ENCODE measurements around the gene TMEM63A.
"Not testable (repeated sequence)": the region's sequence is repeated elsewhere in the genome, so short reads cannot be mapped to it uniquely, and the experiment has no call there.

Gene TMEM63A

DNA sequence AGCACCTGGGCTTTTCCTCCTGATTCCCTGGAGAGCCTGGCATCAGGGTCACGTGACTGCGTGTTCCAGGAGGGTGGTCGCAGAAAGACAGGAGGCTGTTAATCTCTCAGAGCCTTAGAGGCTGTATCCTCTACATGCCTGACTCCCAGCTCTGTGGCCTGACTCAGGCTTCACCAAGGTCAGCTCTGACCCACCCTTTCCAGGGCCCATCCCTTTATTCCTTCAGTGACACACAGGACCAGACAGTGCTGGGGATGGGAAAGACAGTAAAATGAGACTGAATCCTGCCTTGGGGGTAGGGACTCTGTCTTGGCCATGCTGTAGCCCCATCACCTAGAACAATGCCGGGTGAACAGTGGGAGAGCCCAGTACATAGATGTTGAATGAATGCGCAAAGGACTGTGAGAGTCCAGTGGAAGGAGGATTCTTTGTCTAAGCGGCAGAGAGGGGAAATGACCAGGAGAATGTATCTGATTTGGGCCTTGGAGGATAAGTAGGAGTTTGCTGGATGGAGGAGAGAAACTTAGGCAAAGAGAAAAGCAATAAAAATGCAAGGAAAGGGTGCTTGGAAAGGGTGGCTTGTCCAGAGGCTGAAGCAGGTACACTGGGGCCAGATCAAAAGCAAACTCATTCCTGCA is 39.3 kb downstream of the TMEM63A start:
- DNase-seq: no peak

DNA sequence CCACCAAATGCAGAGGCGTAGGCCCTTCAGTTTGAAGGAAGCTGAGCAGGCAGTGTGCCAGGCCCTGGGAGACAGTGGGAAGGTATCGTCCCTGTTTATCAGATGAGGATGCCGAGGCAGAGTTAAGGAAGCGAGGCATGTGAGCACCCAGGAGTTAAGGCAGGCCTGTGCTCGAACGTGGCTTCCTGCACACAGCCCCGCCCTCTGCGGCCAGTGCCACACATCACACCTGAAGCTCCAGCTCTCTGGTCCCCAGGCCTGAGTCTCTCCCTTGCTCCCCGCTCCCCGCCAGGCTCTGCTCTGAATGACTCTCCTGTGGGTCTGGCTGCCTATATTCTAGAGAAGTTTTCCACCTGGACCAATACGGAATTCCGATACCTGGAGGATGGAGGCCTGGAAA is 40.1 kb downstream of the TMEM63A start:
- no peak for DNase-seq

DNA sequence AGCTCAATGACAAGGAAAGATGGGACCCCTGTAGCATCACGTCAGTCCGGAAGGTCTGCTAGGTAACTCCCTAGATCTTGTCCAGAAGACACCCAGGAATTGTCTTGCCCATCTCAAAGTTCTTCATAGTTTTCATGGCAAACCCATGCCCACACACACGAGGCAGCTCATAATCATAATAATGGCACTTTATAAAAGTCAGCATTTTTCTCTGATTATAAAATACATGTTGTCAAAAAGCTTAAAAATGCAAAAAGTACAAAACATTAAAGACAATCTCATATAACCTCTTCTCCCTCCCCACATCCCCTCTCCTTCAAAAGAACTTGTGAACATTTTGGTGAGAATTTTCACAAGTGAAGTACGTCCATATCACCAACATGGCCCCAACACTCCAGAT is 41.5 kb downstream of the TMEM63A start:
- DNase-seq: no peak

DNA sequence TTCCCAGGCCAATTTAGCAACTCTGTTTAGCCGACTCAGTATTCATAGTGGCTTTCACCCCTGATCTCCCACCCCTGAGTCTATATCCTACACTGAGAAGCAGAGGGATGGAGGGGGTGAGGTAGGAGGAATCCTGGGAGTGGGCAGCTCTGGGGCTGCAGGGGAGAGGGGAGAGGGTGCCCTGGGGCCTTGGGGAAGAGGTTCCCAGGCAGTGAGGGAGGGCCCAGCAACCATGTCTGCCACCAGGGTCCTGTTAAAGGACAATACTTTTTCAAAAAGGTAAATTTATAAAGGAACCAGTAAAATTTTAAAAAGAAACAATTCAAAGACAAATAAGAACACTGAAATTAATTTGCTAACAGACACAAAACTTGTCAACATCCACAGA is 42.0 kb downstream of the TMEM63A start:
- no peak for DNase-seq

DNA sequence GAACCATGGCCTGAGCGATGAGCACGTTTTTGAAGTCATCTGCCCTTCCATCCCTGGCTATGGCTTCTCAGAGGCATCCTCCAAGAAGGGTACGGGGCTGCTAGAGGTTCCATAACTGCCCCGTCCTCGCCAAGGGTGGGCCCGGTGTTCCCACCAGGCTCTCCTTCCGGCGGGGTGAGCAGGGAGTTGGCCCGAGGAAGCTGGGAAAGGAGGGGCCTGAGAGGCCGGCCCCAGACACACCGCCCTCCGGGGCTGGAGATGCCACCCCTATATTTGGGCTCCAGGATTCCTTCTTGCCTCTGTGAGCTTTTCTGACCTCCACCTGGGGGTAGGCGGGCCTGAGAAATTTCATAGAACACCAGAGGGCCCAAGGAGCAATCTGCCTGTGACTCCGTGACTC is 43.4 kb downstream of the TMEM63A start:
- DNase-seq: no peak

DNA sequence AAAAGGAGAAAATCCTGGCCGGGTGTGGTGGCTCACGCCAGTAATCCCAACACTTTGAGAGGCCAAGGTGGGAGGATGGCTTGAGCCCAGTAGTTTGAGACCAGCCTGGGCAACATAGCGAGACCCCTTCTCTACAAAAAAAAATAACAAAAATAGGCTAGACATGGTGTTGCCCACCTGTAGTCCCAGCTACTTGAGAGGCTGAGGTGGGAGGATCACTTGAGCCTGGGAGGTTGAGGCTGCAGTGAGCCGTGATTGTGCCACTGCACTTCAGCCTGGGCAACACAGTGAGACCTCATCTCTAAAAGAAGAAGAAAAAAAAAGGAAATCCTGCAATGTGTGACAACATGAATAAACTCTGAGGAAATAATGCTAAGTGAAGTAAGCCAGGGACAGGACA is 45.9 kb downstream of the TMEM63A start:
- not testable (repeated sequence) for DNase-seq

DNA sequence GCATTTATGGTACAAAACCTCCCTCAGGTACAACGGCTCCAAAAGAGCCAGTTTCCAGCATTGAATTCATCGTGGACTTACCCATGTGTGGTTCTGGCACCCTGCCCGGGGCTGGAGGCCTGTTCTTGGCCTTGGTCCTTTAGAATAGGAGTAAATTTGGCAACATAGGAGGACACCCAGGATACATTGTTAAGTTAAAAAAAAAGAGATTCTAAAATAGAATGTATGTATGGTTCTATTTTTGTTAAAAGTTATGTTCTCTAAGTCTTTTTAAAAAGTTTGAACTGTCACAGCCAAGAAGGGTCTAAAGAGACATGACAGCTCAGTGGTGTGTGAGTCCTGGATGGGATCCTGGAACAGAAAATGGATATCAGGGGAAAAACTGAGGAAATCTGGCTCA is 46.3 kb downstream of the TMEM63A start:
- no peak for DNase-seq

DNA sequence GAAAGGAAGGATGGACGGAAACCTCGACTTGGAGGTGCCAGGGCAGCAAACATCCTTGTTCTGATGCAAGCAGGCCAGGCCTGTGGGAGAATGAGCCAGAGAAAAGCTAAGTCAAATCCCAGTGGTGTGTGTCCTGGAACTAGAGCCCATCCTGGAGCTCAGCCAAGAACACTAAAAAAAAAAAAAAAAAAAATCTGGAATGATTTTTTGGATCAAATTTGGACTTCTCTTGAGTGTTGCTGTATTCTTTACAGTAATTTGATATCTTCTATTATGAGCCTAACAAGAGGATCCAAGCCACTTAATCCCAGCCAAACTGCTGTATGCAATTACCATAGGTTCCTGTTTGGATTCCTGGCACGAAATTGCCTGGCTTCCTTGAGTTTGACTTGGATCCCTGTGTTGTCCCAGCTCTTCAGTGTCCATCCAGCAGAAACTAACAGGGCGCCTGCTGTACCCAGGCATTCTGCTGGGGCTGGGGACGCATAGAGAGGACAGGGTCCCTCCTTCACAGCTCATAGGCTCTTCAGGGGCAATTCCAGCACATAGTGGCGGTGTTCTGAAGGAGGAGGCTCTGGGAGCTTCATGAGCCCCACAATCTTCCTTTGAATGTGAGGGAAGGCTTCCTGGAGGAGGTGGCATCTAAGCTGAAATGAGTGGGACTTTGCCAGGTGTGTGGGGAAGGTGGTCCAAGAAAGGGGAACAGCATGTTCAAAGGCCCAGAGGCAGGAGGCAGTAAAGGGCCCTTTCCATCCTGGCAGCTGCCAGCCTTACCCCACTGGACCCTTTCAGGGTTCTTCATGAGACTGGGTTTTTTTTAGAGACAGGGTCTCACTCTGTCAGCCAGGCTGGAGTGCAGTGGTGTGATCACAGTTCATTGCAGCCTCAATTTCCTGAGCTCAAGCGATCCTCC is 47.5 kb downstream of the TMEM63A start:
- no peak for DNase-seq

DNA sequence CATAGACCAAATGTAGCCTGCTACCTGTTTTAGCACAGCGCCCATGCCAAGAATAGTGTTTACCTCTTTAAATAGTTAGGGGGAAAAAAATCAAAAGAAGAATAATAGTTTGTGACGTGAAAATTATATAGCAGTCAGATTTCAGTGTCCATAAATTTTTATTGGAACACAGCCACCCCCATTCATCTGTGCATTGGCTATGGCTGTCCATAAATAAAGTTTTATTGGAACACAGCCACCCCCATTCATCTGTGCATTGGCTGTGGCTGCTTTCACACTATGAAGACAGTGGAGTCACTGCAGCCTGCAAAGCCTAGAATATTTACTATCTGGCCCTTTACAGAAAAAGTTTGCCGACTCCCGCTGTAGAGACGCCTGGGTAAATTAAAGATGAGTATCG is 51.3 kb downstream of the TMEM63A start:
- no peak for DNase-seq

DNA sequence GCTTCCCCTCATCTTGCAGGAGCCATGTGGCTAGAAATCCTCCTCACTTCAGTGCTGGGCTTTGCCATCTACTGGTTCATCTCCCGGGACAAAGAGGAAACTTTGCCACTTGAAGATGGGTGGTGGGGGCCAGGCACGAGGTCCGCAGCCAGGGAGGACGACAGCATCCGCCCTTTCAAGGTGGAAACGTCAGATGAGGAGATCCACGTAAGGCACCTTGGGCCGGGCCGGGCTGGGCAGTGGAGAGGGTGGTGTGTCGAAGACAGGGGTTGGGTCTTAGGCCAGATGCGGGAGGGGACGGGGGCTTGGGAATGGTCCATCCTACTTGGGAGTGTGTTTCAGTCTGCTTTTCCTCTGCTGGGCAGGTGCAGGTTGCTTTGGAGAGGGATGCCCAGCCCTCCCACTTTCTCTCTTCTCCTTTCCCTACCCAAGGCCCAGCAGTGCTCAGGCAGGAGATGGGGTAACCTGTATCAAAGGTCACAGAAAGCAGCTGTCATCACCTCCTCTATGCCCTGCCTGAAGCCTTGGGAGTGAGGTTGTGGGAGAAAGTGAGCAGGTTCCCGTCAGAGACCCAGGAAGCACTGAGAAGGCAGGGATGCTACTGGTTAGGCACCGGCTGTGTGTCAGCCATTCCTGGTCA is 53.4 kb downstream of the TMEM63A start:
- DNase-seq: no peak

DNA sequence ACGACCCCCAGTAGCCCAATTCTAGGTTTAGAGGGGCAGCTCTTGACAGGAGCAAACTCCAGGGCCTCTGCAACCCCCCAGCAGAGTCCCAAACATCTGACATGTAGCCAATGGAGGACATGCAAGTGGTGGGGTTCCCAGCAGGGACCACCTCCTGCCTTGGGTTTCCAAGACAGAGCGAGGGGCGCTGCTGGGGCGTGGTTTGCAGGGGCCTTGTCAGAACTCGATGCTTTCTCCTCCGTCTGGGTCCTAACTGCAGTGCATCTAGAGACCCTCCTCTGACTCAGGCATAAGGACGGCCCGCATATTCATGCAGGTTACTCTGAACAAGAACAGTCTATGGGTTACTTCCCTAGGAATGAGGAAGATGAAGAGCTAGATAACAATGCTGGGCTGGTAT is 55.1 kb downstream of the TMEM63A start:
- no peak for DNase-seq

DNA sequence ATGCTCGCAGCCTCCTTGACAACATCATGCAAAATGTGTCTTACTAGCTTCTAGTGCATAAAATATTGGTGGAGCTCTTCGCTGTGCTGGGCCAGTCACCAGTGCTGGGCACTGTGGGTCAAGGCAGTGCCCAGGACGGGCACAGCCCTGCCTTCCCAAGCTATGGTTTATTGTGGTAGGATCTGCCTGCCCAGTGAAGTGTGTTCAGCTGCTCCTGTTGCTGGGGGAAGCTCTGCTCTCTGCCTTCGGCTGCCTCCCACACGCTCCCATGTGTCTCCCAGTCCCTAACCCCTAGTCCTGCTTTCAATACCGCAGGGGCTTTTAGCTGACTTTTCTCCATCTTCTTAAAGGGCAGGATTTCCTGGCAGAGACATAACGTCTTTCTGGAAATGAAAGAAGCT is 56.6 kb downstream of the TMEM63A start:
- DNase-seq: no peak

DNA sequence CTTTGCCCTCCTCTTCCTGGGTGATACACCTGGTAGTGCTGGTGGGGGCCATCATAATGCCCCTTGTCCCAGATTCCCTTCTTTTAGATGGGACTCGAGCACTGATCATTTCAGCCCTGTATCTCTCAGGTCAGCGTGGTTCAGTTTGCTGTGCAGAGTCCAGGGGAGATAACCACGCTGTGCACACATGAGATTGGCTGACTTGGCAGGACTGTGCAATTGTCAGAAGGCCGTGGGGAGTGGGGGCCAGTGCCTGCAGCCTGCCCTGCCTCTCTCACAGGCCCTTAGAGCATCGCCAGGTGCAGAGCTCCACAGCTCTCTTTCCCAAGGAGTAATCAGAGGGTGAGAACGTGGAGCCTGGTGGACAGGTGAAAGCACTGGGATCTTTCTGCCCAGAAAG is 57.1 kb downstream of the TMEM63A start:
- DNase-seq: no peak

DNA sequence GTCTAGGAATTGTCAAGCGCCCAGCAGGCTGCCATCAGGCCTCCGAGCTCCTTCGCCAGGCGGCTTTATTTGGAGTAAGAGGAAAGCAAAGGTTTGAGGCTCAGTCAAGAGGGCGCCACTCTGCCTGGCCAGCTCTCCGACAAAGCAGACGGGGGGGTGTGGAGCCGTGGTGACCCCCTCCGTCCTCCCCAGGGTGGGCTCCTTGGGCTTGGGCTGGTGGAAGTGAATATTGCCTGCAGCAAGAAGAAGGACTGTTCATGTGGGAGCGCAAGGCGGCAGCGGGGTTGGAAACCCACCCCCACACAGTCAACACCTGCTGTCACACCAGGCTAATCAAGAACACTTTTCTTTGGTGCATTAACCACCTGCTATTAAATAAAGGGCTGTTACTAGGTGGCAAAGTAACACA is 57.6 kb downstream of the TMEM63A start:
- DNase-seq: peak; percentile 41

DNA sequence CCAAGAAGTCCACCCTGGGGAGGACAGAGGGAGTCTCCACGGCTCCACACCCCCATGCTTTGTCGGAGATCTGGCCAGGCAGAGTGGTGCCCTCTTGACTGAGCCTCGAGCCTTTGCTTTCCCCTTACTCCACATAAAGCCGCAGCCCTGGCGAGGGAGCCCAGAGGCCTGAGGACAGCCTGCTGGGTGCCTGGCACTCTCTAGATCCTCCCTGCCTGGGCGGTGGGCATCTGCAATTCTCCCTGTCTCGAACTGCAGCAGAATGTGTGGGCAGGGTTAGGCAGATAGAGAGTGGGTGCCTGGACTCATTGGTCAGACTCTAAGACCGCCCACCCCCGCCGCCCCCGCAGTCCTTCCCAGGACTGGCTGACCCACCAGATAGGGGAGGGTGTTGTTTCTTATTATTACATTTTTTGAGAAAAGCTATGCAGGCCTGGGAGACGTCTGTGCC is 58.3 kb downstream of the TMEM63A start:
- DNase-seq: no peak

DNA sequence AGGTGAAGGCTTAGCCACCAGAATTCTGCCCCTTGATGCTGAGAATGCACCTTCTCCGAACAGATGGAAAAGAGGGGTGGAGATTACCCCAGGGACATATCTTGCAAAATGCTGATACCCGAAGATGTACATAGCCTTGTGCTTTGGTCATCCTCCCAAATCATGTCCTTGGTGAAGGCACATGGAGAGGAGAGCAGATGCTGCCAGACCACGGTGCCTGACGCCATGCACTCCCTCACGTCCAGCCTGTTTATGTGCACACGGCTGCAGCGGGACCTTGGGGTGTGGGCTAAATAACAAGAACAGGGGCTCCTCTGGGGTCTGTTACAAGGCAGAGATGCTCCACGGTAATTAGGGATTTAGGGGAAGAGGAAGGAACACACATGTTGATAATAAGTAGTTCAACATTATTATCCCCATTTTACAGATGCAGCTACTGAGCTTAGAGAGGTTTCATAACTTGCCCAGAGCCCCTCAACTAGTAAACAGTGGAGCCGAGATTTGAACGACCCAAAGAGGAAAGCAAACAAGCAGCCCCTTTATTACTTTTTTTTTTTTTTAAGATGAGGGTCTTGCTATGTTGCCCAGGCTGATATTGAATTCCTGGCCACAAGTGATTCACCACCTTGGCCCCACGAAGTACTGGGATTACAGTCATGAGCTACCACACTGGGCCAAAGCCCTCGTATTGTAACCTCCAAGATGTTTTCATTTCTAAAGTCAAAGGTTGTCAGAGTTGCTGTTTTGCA is 59.4 kb downstream of the TMEM63A start:
- no peak for DNase-seq

DNA sequence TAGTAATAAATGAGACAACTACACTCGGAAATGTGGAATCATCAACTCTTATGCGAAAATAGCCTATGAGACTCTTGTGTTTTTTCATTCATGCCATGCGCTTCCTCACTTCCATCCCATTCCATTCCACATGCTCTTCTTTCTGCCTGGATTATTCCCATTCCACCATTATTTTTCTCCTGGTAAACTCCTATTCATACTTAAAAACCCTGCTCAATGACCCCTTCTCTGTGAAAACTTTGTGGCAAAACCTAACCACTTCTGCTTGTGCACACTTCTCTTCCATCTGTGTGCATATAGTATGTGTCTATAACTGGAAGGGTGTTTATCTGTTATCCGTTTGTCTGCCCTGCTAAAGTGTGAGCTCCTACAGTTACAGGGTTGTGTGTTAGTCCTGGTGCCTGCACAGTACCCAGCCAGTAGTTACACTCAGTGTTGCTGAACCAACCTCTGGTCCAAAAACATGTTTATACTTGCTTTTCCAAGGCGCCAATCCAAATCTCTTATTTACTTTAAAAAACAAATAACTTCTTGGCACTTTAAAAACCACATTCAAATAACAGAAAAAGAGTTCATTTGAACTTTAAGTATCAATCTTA is 61.6 kb downstream of the TMEM63A start:
- DNase-seq: no peak

DNA sequence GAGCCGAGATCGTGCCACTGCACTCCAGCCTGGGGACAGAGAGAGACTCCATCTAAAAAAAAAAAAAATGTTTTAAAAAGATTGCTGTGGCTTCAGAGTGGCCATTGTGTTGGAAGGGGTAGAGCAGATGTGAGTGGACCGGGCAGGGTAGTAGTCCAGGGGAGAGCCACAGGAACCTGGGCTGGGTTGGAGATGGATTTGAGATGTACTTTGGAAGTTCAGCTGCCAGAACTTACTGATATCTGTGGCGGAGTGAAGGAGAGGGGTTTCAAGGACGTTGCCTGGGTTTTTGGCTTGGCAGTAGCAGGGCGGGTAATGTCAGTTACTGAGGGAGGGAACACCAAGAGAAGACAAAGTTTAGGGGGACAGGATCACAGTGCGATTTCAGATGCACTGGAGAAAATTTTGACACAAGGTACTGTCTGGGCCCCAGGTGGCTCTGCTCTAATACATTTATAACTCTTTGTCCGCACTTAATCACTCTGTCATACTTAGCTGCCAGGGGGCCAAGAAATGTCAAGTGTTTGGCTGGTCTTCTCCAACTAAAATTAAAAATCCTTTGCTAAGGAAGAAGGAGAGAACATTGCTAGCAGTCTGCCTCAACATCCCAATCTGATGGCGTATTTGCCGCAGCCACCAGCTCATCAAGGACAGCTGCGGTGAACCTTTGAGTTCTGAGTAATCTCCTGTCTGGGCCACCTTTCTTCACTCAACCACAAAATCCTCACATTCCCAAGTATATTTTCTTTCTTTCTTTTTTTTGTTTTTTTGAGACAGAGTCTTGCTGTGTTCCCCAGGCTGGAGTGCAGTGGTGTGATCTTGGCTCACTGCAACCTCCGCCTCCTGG is 62.6 kb downstream of the TMEM63A start:
- no peak for DNase-seq

DNA sequence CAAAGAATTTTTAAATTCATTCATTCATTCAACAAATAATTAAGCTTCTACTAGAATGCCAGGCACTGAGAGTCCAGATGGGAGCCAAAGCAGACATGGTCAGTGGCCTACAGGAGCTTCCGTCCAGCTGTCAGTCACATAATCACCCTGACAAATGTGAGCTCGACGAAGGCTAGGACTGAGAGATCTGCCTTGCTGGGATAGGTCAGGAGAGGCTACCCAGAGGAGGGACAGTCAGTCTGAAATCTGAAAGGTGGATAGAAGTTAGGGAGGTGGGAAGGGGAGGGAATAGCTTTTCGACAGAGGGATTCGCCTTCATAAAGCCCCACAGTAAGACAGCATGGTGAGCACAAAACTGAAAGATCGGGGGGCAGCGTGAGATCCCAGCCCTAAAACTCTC is 64.0 kb downstream of the TMEM63A start:
- no peak for DNase-seq

DNA sequence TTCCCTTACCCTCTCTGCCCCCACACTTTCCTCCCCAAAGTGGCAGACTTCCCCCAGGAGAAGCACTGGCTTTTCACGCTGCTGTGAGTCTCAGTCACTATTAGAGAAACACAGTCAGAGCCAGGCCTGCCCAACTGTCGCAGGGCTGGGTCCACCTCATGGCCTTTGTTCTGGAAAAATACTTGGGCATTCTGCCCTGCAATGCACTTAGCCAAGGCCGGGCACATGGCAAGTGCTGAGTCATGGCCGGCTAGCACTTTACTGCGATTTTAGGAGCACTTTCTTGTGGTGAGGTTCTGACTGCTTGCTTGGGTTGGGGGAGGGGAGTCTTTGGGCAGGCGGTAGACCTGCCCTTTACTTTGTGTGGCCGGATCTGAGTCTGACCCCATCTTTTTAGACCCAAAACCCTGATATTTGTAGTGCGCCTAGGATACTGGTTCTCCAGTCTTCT is 64.5 kb downstream of the TMEM63A start:
- DNase-seq: no peak

DNA sequence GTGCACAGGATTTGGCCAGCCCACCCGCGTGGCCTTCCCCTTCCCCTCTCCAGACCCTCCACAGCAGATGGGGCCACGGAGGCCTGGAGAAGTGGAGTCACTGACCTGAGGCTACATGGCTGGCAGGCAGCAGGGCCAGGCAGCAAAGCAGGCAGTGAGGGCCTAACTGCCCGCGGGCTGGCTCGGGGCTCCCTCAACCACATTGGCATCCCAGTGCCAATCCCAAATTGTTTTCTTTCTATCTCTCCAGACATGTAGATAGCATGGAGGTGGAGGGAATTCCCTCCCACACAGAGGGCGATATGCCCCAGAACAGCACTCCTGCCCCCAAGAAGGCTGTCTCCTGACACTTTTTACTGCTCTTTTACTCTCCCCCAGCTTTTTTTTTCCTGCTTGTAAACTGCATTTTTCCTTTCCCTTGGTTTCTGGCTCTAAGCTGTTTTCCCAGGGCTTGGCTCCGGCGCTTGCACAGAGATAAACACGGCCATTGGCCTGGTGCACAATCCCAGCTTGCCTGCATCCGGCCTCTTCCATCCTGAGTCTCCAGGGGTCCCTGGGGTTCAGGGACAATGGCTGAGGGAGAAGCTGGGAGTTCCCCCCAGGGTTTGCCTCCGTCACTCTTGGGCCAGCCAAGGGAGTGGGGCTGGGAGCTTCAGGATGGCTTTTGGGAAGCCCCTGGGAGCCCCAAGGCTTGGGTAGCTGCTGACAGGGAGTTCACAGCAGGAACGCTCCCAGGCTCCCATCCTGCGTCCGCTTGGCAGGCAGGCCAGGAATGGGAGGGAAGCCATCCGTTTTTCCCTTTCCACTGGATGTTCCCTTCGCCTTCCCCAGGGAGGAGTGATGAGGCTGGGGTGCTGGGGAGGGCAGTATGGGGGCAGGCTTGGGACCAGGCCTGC is 65.3 kb downstream of the TMEM63A start:
- no peak for DNase-seq
